T-helper 1 cell (primary cell): Measurements from ENCODE around the gene LRFN4.

Experiments
- DNase-seq, 5 donors: peaks; one replicate each; pipeline ENCODE4 v3.0.0-alpha.2; 2012 to 2020

The LRFN4 gene

GRCh38 chr11:66870616-66871520, 14.0 kb downstream of the LRFN4 start:
- no peak for DNase-seq

- no peak for DNase-seq
These were observed 14.6 kb downstream of the LRFN4 start for GRCh38 chr11:66871521-66871901.

GRCh38 chr11:66874232-66874631, 17.4 kb downstream of the LRFN4 start:
- no peak for DNase-seq

- no peak for DNase-seq
These were observed 18.5 kb downstream of the LRFN4 start for GRCh38 chr11:66875378-66875777.

GRCh38 chr11:66877588-66878385, 20.9 kb downstream of the LRFN4 start:
- DNase-seq: no peak

GRCh38 chr11:66878474-66878873, 21.6 kb downstream of the LRFN4 start:
- DNase-seq: no peak

- DNase-seq: no peak
These were observed 22.1 kb downstream of the LRFN4 start for GRCh38 chr11:66879000-66879399.

GRCh38 chr11:66879583-66879982, 22.7 kb downstream of the LRFN4 start:
- no peak for DNase-seq

GRCh38 chr11:66879999-66880398, 23.1 kb downstream of the LRFN4 start:
- no peak for DNase-seq

GRCh38 chr11:66880496-66881450, 23.9 kb downstream of the LRFN4 start:
- DNase-seq: no peak

- no peak for DNase-seq
These were observed 24.6 kb downstream of the LRFN4 start for GRCh38 chr11:66881451-66881835.

GRCh38 chr11:66881927-66882452, 25.1 kb downstream of the LRFN4 start:
- DNase-seq: no peak

GRCh38 chr11:66882561-66883015, 25.7 kb downstream of the LRFN4 start:
- no peak for DNase-seq

GRCh38 chr11:66883016-66883965, 26.4 kb downstream of the LRFN4 start:
- peak in 3 of 5 donors; percentile 26 to 50 (median 28) for DNase-seq

GRCh38 chr11:66884443-66884842, 27.6 kb downstream of the LRFN4 start:
- no peak for DNase-seq

GRCh38 chr11:66885469-66885868, 28.6 kb downstream of the LRFN4 start:
- DNase-seq: no peak

GRCh38 chr11:66885950-66886440, 29.1 kb downstream of the LRFN4 start:
- DNase-seq: no peak

- DNase-seq: no peak
These were observed 29.9 kb downstream of the LRFN4 start for GRCh38 chr11:66886671-66887221.

GRCh38 chr11:66887526-66887925, 30.7 kb downstream of the LRFN4 start:
- DNase-seq: no peak

GRCh38 chr11:66888282-66888681, 31.4 kb downstream of the LRFN4 start:
- no peak for DNase-seq

GRCh38 chr11:66889960-66890359, 33.1 kb downstream of the LRFN4 start:
- DNase-seq: no peak
